ENCODE data around the gene DNHD1. TPM values are rescaled to one million over a fixed set of nuclear protein-coding genes. Genes with fewer than 3 reads are reported as not detected.

The DNHD1 gene
- total and polyA plus RNA-seq, 9 of the 15 experiments (the other 6 are each of a cell fraction or from before 2014, with no cell fraction given), result 0.82 to 9.7 (median 3.8) TPM

DNA sequence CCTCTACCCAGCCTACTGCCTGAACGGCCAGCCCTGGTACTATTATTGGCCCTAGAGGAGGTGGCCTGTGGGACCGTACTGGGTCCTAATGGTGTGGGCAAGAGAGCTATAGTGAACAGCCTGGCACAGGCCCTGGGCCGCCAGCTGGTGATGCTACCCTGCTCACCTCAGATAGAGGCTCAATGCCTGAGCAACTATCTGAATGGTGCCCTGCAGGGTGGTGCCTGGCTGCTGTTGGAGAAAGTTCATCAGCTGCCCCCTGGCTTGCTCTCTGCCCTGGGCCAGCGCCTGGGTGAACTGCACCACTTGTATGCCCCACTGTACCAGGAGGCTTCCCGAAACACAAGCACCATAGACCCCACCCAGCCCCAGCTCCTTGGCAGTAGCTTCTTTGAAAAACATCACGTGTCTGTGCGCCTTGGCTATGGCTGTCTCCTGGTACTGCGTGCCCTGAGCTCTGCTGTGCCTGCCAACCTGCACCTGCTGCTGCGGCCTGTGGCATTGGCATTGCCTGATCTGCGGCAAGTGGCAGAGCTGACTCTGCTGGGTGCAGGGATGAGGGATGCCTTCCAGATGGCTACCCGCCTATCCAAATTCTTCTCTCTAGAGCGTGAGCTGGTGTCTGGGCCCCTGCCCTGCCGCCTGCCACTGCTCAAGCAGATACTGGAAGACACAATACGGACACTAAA is 49.0 kb downstream of the DNHD1 start:
- WGBS (ENCODE audit: insufficient coverage, low coverage, missing lambda C conversion rate), result 84% methylated on average over 14 of the region's 14 CpGs
- no peak for TF ChIP-seq YY1 (IDR thresholded peaks at IDR 0.05; ENCODE audit: borderline replicate concordance in 1 of 3, control insufficient read depth in 1 of 3, extremely low read depth in 1 of 3, insufficient read depth in 3 of 3, insufficient read length in 1 of 3, insufficient replicate concordance in 2 of 3, low read depth in 1 of 3, low read length in 2 of 3)
- no peak for TF ChIP-seq POLR2A (conservative IDR thresholded peaks at IDR 0.05)
- no peak for TF ChIP-seq HNRNPUL1 (IDR thresholded peaks at IDR 0.05; ENCODE audit: low read length)
- no peak for TF ChIP-seq FOXA1 (IDR thresholded peaks at IDR 0.05; ENCODE audit: borderline replicate concordance)
- no peak for TF ChIP-seq CBX1 (IDR thresholded peaks at IDR 0.05; ENCODE audit: low read depth)
- no peak for TF ChIP-seq ZNF407 (IDR thresholded peaks at IDR 0.05; ENCODE audit: low read depth)
- TF ChIP-seq NUFIP1 (IDR thresholded peaks at IDR 0.05; ENCODE audit: partially characterized antibody), result no peak

More for the DNA sequence above, 49.0 kb downstream of the DNHD1 start:
- intact Hi-C loops (cut with micrococcal nuclease) (no loop called here), in situ Hi-C loops (cut with MboI) (no loop called here)
- no peak overlapping the region for H3K27ac ChIP-seq (ENCODE audit: extremely low read depth, low read depth, low read length)
- CTCF ChIA-PET (ENCODE audit: low intra/inter-chr PET ratio), result no interaction called here
- H3K4me3 ChIP-seq, result no peak overlapping the region
- no TSS peak for BruUV-seq (replicated peaks)
- H3K9ac ChIP-seq (ENCODE audit: insufficient read depth in 1 of 2, low read depth in 2 of 2, low read length in 2 of 2), result no peak overlapping the region
- H3K4me1 ChIP-seq (replicated peaks in 1 of 2; ENCODE audit: control insufficient read depth in 2 of 2, insufficient read depth in 2 of 2, low read length in 2 of 2), result no peaks in the 10 kb centered on the region
- ATAC-seq (no peak), DNase-seq (ENCODE audit: extremely low read depth in 1 of 4, low spot score in 3 of 4) (no peak), FAIRE-seq (no peak)
- no peaks in the 10 kb centered on the region for H4K20me1 ChIP-seq (replicated peaks; ENCODE audit: control insufficient read depth, insufficient read depth, low read length)
- no peaks in the 10 kb centered on the region for H3K79me2 ChIP-seq (ENCODE audit: control insufficient read depth, insufficient read depth, low read length)
- H3K9me1 ChIP-seq (ENCODE audit: control insufficient read depth, insufficient read depth, low read length), result no peaks in the 10 kb centered on the region
- H3K27me3 ChIP-seq (ENCODE audit: control insufficient read depth in 2 of 2, insufficient read depth in 2 of 2, low read length in 2 of 2), result no peaks in the 10 kb centered on the region
- POLR2A ChIA-PET, result interaction anchor here (1.3 kb wide), 1 partner anchor 23 kb away, joined by 3 read pairs; no protein-coding TSS in a partner anchor
- H3K4me2 ChIP-seq (ENCODE audit: insufficient read depth, low read length), result no peak overlapping the region
- no peaks in the 10 kb centered on the region for H3K36me3 ChIP-seq (ENCODE audit: control insufficient read depth, insufficient read depth, low read length)
- H3K9me3 ChIP-seq (replicated peaks; ENCODE audit: control insufficient read depth, insufficient read depth, low read depth, low read length), result no peaks in the 10 kb centered on the region
- no peak overlapping the region for H2AFZ ChIP-seq (ENCODE audit: low read depth, low read length)
